GM18498 (cell line): ENCODE data around the gene CHTOP.
"Not testable (repeated sequence)": the region's sequence is repeated elsewhere in the genome, so short reads cannot be mapped to it uniquely, and the experiment has no call there.

Experiments
- ATAC-seq: cut with Tn5 transposase; IDR thresholded peaks from one replicate; pipeline ENCODE4 v1.9.1; 2021; ENCODE audit warnings: mild to moderate bottlenecking, moderate library complexity; ENCODE audit not compliant: unreplicated experiment

Gene CHTOP

GRCh38 chr1:153631047-153632022, 2.5 kb upstream of the CHTOP start:
- ATAC-seq: no peak

GRCh38 chr1:153633161-153633753, 609 bp upstream of the CHTOP start:
- no peak for ATAC-seq

GRCh38 chr1:153635872-153636271, 2.0 kb downstream of the CHTOP start:
- ATAC-seq: no peak

GRCh38 chr1:153636312-153636711, 2.4 kb downstream of the CHTOP start:
- ATAC-seq: no peak

- no peak for ATAC-seq
Measured at GRCh38 chr1:153638261-153638660, 4.4 kb downstream of the CHTOP start.

- no peak for ATAC-seq
Measured at GRCh38 chr1:153639280-153639679, 5.4 kb downstream of the CHTOP start.

- not testable (repeated sequence) for ATAC-seq
Measured at GRCh38 chr1:153640213-153640612, 6.3 kb downstream of the CHTOP start.

GRCh38 chr1:153640861-153641260, 7.0 kb downstream of the CHTOP start:
- ATAC-seq: no peak

- no peak for ATAC-seq
Measured at GRCh38 chr1:153642161-153642560, 8.3 kb downstream of the CHTOP start.

GRCh38 chr1:153643100-153643499, 9.2 kb downstream of the CHTOP start:
- no peak for ATAC-seq

GRCh38 chr1:153643816-153644215, 9.9 kb downstream of the CHTOP start:
- no peak for ATAC-seq

- ATAC-seq: no peak
Measured at GRCh38 chr1:153646672-153647345, 12.9 kb downstream of the CHTOP start.

- no peak for ATAC-seq
Measured at GRCh38 chr1:153647346-153647714, 13.5 kb downstream of the CHTOP start.

- no peak for ATAC-seq
Measured at GRCh38 chr1:153648000-153648643, 14.3 kb downstream of the CHTOP start.

GRCh38 chr1:153649137-153649862, 15.4 kb downstream of the CHTOP start:
- no peak for ATAC-seq

GRCh38 chr1:153649863-153650235, 16.0 kb downstream of the CHTOP start:
- ATAC-seq: no peak

- ATAC-seq: no peak
Measured at GRCh38 chr1:153651771-153652170, 17.9 kb downstream of the CHTOP start.

- ATAC-seq: no peak
Measured at GRCh38 chr1:153652805-153653500, 19.1 kb downstream of the CHTOP start.

GRCh38 chr1:153655333-153655732, 21.5 kb downstream of the CHTOP start:
- no peak for ATAC-seq
